Spleen (tissue), 11 donors: ENCODE results near the gene TGDS. TPM values are rescaled to one million over a fixed set of nuclear protein-coding genes. Genes with fewer than 3 reads are reported as not detected.

Experiments
- DNase-seq: peaks from one replicate; pipeline ENCODE4 v3.0.0-alpha.2; 2020
- H3K27ac ChIP-seq, 8 donors: fragments of 200-600 bp; sonication (generic) in 7 of 8; 1 replicate in 4 of 8; 2 replicates in 4 of 8; pipeline versions ENCODE4 v1.5.0 to v1.8.0; 2016 to 2021; ENCODE audit warnings: inconsistent platforms in 4 of 8, mild to moderate bottlenecking in 4 of 8, moderate library complexity in 1 of 8
- H3K27me3 ChIP-seq, 7 donors: fragments of 200-600 bp; sonication (generic) in 6 of 7; replicated peaks in 1 of 7; 1 replicate in 4 of 7; 2 replicates in 3 of 7; pipeline versions ENCODE4 v1.5.0 to v1.8.0; 2016 to 2021; ENCODE audit warnings: inconsistent platforms in 3 of 7, mild to moderate bottlenecking in 1 of 7
- H3K36me3 ChIP-seq, 6 donors: fragments of 200-600 bp; sonication (generic) in 5 of 6; 1 replicate in 4 of 6; 2 replicates in 2 of 6; pipeline versions ENCODE4 v1.5.0 to v1.8.0; 2016 to 2021; ENCODE audit warnings: inconsistent platforms in 2 of 6
- H3K4me1 ChIP-seq, 6 donors: fragments of 200-600 bp; sonication (generic) in 5 of 6; 1 replicate in 3 of 6; 2 replicates in 3 of 6; pipeline versions ENCODE4 v1.5.0 to v1.8.0; 2016 to 2021; ENCODE audit warnings: inconsistent platforms in 3 of 6
- H3K4me3 ChIP-seq, 8 donors: fragments of 200-600 bp; sonication (generic) in 7 of 8; 1 replicate in 4 of 8; 2 replicates in 4 of 8; pipeline versions ENCODE4 v1.5.0 to v1.8.0; 2016 to 2021; ENCODE audit warnings: inconsistent platforms in 4 of 8, mild to moderate bottlenecking in 4 of 8, moderate library complexity in 2 of 8
- H3K9me3 ChIP-seq, 8 donors: fragments of 200-600 bp; sonication (generic) in 7 of 8; 1 replicate in 4 of 8; 2 replicates in 4 of 8; pipeline versions ENCODE4 v1.5.0 to v1.8.0; 2016 to 2021; ENCODE audit warnings: inconsistent platforms in 4 of 8
- POLR2A ChIP-seq, 3 donors: fragments of 450-650 bp; IDR thresholded peaks; one replicate each; pipeline ENCODE4 v1.5.1; 2017; ENCODE audit warnings: antibody characterized with exemption in 3 of 3, mild to moderate bottlenecking in 1 of 3
- POLR2AphosphoS5 ChIP-seq, 3 donors: sonication (generic); formaldehyde crosslinking; IDR thresholded peaks; one replicate each; pipeline ENCODE4 v1.5.1; 2017; ENCODE audit warnings: antibody characterized with exemption in 3 of 3
- WGBS, 5 donors: extraction: QIAGEN DNeasy Blood & Tissue Kit in 3 of 5; methylation state at CpG; one replicate each; pipeline versions ENCODE4 v1.1.5 to v1.1.7; 2013 to 2018; 5-methylcytosine and 5-hydroxymethylcytosine counted together
- intact Hi-C: fragments of 100-400 bp; cut with DNase I; formaldehyde crosslinking; loops from one replicate; pipeline ENCODE4 v1.15.0; 2023; ENCODE audit warnings: low total_unique reads
- polyA plus RNA-seq, 3 donors: library from polyadenylated mRNA; stranded (reverse); fragments of 200-250 nt; gene quantifications; one replicate each; pipeline ENCODE4 v1.2.1, GENCODE V29; 2013
- total RNA-seq, 7 donors: library from RNA; depleted of rRNA in 3 of 7; stranded (reverse); fragments of >200 nt in 3 of 7; fragmentation: NEBNext Ultra II Directional in 4 of 7; extraction: Animal tissue kit (Norgen Biotek cat#: 25700) in 4 of 7; gene quantifications; one replicate each; pipeline versions ENCODE4 v1.1.0 to v1.2.1, GENCODE V29; 2016 to 2021
- TF ChIP-seq, protein P1 (sequence below), 11 experiments: fragments of 200-600 bp in 7 of 11; fragments of 450-650 bp in 4 of 11; sonication (generic) in 4 of 11; IDR thresholded peaks in 8 of 11; conservative IDR thresholded peaks in 3 of 11; 1 replicate in 7 of 11; 2 replicates in 4 of 11; pipeline versions ENCODE4 v1.4.0 to v1.8.0; 2016 to 2021; ENCODE audit warnings: antibody characterized with exemption in 11 of 11, inconsistent platforms in 4 of 11, mild to moderate bottlenecking in 1 of 11
- donor health status: healthy with polysubstance abuse.
- donor health status: DM: no; HTN: no; CAD: no; lungs with moderate emphysema.
- donor health status: DM: no; HTN: no; CAD: no.
- donor health status: Bipolar disorder and iron deficiency.
- donor health status: healthy.
- donor health status: DM: no; HTN: no; CAD: no.
- donor health status: DM: yes; HTN: yes; CAD: no.

The TGDS gene
- total and polyA plus RNA-seq, 10 donors: 9.6 to 16.3 (median 11.7) TPM

- H3K36me3 ChIP-seq: peaks cover 0 to 57% (median 33%) of the 10 kb centered on the region in 6 donors
- no peak for DNase-seq
- 96 to 100% (median 98%) methylated on average over 1 of the region's 1 CpG for WGBS, 5 donors
- TF ChIP-seq, protein P1, sequence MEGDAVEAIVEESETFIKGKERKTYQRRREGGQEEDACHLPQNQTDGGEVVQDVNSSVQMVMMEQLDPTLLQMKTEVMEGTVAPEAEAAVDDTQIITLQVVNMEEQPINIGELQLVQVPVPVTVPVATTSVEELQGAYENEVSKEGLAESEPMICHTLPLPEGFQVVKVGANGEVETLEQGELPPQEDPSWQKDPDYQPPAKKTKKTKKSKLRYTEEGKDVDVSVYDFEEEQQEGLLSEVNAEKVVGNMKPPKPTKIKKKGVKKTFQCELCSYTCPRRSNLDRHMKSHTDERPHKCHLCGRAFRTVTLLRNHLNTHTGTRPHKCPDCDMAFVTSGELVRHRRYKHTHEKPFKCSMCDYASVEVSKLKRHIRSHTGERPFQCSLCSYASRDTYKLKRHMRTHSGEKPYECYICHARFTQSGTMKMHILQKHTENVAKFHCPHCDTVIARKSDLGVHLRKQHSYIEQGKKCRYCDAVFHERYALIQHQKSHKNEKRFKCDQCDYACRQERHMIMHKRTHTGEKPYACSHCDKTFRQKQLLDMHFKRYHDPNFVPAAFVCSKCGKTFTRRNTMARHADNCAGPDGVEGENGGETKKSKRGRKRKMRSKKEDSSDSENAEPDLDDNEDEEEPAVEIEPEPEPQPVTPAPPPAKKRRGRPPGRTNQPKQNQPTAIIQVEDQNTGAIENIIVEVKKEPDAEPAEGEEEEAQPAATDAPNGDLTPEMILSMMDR (IDR thresholded peaks at IDR 0.05 in 8 of 11, conservative IDR thresholded peaks at IDR 0.05 in 3 of 11): no peak
- TF ChIP-seq POLR2AphosphoS5 (IDR thresholded peaks at IDR 0.05) (no peak), POLR2A (IDR thresholded peaks at IDR 0.05) (no peak)
- no peak overlapping the region for H3K27ac ChIP-seq
- H3K4me3 ChIP-seq: no peak overlapping the region
- no peaks in the 10 kb centered on the region for H3K9me3 ChIP-seq
- intact Hi-C loops: no loop called here
- H3K27me3 ChIP-seq: no peaks in the 10 kb centered on the region
- H3K4me1 ChIP-seq: no peaks in the 10 kb centered on the region
These were observed 27.5 kb downstream of the TGDS start for GRCh38 chr13:94568443-94568842.

DNA sequence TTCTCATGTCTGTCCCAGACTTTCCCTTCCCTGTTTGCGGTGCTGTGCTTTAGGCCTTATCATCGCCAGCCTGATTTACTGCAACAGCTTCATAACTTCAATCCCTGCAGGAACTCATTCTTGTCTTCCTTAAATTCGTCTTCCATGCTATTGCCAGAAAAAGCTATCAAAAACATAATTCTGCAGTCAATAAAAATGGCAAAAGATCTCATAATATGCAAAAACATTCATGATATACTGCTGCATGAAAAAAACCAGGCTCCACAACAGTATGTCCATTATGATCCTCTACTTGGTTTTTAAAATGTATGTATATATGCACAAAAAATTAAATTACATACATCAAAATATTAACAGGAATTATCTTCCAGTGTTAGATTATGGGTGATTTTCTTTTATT, 28.4 kb downstream of the TGDS start:
- Histone ChIP-seq H3K4me3 (no peak overlapping the region), H3K27ac (no peak overlapping the region), H3K36me3 (peaks cover 0 to 56% (median 24%) of the 10 kb centered on the region in 6 donors), H3K9me3 (no peaks in the 10 kb centered on the region), H3K4me1 (no peaks in the 10 kb centered on the region), H3K27me3 (no peaks in the 10 kb centered on the region)
- intact Hi-C loops: no loop called here
- DNase-seq: no peak
- 96 to 99% (median 98%) methylated on average over 3 of the region's 3 CpGs for WGBS, 5 donors
- TF ChIP-seq POLR2A (IDR thresholded peaks at IDR 0.05) (no peak), POLR2AphosphoS5 (IDR thresholded peaks at IDR 0.05) (no peak)
- TF ChIP-seq, protein P1 (IDR thresholded peaks at IDR 0.05 in 8 of 11, conservative IDR thresholded peaks at IDR 0.05 in 3 of 11): no peak

DNA sequence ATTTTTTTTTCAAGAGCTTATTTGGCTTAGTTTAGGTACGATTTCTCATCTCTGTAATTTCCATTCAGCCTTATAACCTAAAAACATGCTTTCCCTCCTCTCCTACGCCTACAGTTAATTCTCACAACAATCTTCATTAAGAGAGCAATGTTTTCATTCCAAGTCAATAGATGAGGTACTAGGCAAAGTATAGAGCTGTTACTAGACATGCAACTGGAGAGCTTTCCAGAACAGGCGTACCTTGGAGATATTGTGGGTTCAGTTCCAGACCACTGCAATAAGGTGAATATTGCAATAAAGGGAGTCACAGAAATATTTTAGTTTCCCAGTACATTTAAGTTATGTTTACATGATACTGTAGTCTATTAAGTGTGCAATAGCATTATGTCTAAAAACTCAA, 34.8 kb downstream of the TGDS start:
- Histone ChIP-seq H3K36me3 (peaks cover 0 to 12% (median 0%) of the 10 kb centered on the region in 6 donors), H3K4me1 (no peaks in the 10 kb centered on the region), H3K9me3 (no peaks in the 10 kb centered on the region), H3K4me3 (no peak overlapping the region), H3K27ac (no peak overlapping the region), H3K27me3 (no peaks in the 10 kb centered on the region)
- 91 to 95% (median 94%) methylated on average over 3 of the region's 3 CpGs for WGBS, 5 donors
- TF ChIP-seq, protein P1 (IDR thresholded peaks at IDR 0.05 in 8 of 11, conservative IDR thresholded peaks at IDR 0.05 in 3 of 11): no peak
- TF ChIP-seq POLR2A (IDR thresholded peaks at IDR 0.05): no peak
- no peak for DNase-seq
- intact Hi-C loops: no loop called here

- Histone ChIP-seq H3K4me3 (no peak overlapping the region), H3K9me3 (no peaks in the 10 kb centered on the region), H3K4me1 (no peaks in the 10 kb centered on the region), H3K36me3 (peaks cover 0 to 12% (median 0%) of the 10 kb centered on the region in 6 donors), H3K27ac (no peak overlapping the region), H3K27me3 (no peaks in the 10 kb centered on the region)
- WGBS, 5 donors: 66 to 86% (median 76%) methylated on average over 2 of the region's 2 CpGs
- no peak for DNase-seq
- TF ChIP-seq POLR2AphosphoS5 (IDR thresholded peaks at IDR 0.05): no peak
- TF ChIP-seq POLR2A (IDR thresholded peaks at IDR 0.05): no peak
- TF ChIP-seq, protein P1 (IDR thresholded peaks at IDR 0.05 in 8 of 11, conservative IDR thresholded peaks at IDR 0.05 in 3 of 11): no peak
- intact Hi-C loops: no loop called here
These were observed 35.8 kb downstream of the TGDS start for GRCh38 chr13:94560116-94560515.
